ENCODE data around the gene METTL3.

The METTL3 gene

DNA sequence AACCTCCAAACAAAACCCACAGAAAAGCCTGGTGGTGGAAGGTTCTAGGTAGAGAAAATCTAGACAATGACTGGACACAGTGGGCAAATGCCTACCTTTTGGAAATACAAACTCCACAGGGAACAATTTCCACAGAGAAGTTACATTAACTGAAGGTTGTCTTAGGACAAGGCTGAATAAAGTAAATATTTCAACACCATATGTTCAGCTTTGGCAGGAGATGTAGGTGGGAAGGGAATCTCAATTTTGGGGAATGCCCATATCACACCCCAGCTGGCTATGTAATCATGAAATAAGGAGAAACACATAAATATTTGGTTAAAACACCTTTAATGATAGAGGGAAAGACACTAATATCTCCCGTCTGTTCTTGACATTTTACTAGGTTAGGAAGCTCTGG is 9.6 kb upstream of the METTL3 start:
- TF ChIP-seq, protein P1, sequence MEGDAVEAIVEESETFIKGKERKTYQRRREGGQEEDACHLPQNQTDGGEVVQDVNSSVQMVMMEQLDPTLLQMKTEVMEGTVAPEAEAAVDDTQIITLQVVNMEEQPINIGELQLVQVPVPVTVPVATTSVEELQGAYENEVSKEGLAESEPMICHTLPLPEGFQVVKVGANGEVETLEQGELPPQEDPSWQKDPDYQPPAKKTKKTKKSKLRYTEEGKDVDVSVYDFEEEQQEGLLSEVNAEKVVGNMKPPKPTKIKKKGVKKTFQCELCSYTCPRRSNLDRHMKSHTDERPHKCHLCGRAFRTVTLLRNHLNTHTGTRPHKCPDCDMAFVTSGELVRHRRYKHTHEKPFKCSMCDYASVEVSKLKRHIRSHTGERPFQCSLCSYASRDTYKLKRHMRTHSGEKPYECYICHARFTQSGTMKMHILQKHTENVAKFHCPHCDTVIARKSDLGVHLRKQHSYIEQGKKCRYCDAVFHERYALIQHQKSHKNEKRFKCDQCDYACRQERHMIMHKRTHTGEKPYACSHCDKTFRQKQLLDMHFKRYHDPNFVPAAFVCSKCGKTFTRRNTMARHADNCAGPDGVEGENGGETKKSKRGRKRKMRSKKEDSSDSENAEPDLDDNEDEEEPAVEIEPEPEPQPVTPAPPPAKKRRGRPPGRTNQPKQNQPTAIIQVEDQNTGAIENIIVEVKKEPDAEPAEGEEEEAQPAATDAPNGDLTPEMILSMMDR (IDR thresholded peaks at IDR 0.05; ENCODE audit: low read depth, low read length, missing control alignments): no peak
- H3K4me3 ChIP-seq (ENCODE audit: low read depth, low read length): no peak overlapping the region
- in situ Hi-C loops (cut with HindIII; ENCODE audit: low sequenced_read_pairs): no loop called here
- no peak for DNase-seq (ENCODE audit: low read depth)

DNA sequence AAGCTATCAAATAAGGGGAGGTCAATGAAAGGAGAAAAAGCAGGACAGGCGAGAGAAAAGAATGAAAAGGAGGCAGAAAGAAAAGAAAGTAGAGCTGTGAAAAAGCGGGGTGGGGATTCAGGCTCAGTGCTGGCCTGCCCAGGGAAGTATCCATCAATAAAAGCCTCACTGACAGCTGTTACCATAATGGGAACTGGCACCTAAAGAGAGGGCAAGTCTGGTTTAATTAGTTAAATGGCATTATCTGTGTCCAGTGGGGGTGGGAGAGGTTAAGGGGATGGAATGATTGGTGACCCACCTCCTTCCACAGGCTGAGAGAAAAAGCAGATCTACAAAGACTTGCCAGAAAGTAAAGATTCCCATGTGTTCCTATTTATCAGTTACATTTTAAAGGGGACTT is 7.6 kb upstream of the METTL3 start:
- in situ Hi-C loops (cut with HindIII; ENCODE audit: low sequenced_read_pairs): no loop called here
- DNase-seq (ENCODE audit: low read depth): no peak
- H3K4me3 ChIP-seq (ENCODE audit: low read depth, low read length): no peak overlapping the region
- TF ChIP-seq, protein P1 (IDR thresholded peaks at IDR 0.05; ENCODE audit: low read depth, low read length, missing control alignments): no peak

DNA sequence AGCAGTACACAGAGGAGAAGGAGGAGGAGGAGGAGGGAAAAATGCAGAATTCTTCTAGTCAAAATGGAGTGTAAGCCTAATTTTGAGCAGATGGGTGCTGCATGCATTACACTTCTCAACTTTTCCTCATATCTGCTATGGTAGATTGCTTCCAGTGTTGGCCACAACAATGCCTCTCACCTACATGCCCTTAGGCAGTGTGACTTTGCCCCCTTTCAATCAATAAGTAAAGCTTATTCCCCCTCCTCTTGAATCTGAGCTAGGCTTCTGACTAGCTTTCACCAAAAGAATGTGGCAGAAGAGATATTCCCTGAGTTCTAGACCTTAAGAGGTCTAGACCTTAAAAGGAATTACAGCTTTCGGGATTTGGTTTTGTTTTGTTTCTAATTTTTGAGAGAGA is 3.2 kb upstream of the METTL3 start:
- no peak for DNase-seq (ENCODE audit: low read depth)
- H3K4me3 ChIP-seq (ENCODE audit: low read depth, low read length): no peak overlapping the region
- in situ Hi-C loops (cut with HindIII; ENCODE audit: low sequenced_read_pairs): no loop called here
- TF ChIP-seq, protein P1 (IDR thresholded peaks at IDR 0.05; ENCODE audit: low read depth, low read length, missing control alignments): no peak

DNA sequence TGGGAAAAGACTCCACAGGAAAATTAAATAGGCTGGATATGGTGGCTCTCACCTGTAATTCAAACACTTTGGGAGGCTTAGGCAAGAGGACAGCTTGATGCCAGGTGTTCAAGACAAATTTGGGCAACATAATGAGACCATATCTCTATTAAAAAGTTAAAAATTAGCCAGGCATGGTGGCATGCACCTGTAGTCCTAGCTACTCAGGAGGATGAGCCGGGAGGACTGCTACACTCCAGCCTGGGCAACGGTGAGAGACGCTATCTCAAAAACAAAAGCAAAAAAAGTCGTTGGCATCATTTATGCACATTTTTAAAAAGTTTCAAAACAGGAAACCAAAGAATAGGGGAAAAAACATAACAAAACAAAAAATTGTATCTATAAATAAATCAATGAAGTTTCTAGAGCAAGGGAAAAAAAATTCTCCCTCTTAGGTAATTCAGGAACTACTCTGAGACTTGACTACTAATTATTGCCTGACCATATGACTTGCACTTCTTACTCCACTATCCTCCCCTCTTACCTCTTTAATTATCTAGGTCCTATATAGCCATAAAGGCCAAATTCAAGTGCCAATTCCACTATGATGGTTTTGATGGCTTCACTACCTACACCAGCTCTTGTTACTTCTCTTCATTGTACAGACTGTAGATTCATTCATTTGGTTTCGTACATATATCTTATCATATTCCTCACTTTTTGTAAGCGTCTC is 1.6 kb downstream of the METTL3 start:
- in situ Hi-C loops (cut with HindIII; ENCODE audit: low sequenced_read_pairs): no loop called here
- TF ChIP-seq, protein P1 (IDR thresholded peaks at IDR 0.05; ENCODE audit: low read depth, low read length, missing control alignments): no peak
- H3K4me3 ChIP-seq (ENCODE audit: low read depth, low read length): peak overlapping the region; percentile 77
- DNase-seq (ENCODE audit: low read depth): no peak

DNA sequence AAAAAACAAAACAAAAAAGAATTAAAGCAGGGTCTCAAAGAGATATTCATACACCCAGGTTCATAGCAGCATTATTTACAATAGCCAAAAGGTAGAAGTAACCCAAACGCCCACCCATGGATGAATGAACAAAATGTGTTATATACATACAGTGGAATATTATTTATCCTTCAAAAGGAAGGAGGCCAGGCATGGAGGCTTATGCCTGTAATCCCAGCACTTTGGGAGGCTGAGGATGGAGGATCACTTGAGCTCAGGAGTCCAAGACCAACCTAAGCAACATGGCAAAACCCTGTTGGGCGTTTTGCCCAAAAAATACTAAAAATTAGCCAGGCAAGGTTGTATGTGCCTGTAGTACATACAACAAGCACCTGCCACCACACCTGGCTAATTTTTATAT is 4.6 kb downstream of the METTL3 start:
- no peak overlapping the region for H3K4me3 ChIP-seq (ENCODE audit: low read depth, low read length)
- TF ChIP-seq, protein P1 (IDR thresholded peaks at IDR 0.05; ENCODE audit: low read depth, low read length, missing control alignments): no peak
- DNase-seq (ENCODE audit: low read depth): no peak
- in situ Hi-C loops (cut with HindIII; ENCODE audit: low sequenced_read_pairs): no loop called here

DNA sequence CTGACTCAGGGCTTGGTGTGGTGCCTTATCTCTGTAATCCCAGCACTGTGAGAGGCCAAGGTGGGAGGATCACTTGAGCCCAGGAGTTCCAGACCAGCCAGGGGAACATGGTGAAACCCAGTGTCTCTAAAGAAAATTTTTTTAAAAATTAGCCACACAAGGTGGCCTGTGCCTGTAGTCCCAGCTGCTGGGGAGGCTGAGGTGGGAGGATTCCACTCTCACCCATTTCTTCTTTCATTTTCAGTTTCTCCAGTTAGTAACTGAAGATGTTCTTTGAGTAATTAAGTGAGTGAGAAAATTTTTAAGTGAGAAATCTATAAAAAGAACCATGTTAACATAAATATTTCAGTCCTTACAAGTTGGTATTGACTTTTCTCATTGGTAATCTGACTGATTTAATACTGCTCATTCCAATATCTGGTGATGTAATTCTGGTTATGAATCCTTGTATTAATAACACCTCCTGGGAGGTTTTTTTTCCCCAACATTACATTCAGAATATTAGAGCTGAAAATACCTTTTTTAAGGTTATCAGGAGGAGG is 6.1 kb downstream of the METTL3 start:
- H3K4me3 ChIP-seq (ENCODE audit: low read depth, low read length): no peak overlapping the region
- in situ Hi-C loops (cut with HindIII; ENCODE audit: low sequenced_read_pairs): no loop called here
- no peak for DNase-seq (ENCODE audit: low read depth)
- TF ChIP-seq, protein P1 (IDR thresholded peaks at IDR 0.05; ENCODE audit: low read depth, low read length, missing control alignments): no peak

Measured in astrocyte of the cerebellum (primary cell).